ENCODE measurements around the gene MDFIC. TPM values are rescaled to one million over a fixed set of nuclear protein-coding genes. Genes with fewer than 3 reads are reported as not detected.

The MDFIC gene
- total and polyA plus RNA-seq, 2 of the 4 experiments (the other 2 are of a cell fraction): 16.9 to 35.0 TPM

GRCh38 chr7:114943530-114943929, 21.6 kb downstream of the MDFIC start:
- ATAC-seq (ENCODE audit: low read depth): no peak
- BruUV-seq (replicated peaks): no TSS peak
- CTCF ChIA-PET: no interaction called here

More at GRCh38 chr7:114943530-114943929, 21.6 kb downstream of the MDFIC start:
- POLR2A ChIA-PET (ENCODE audit: unreplicated experiment): no interaction called here
- Histone ChIP-seq H2BK15ac (ENCODE audit: low read depth, low read length) (no peak overlapping the region), H3K4me1 (ENCODE audit: control insufficient read depth, insufficient read depth, low read length) (no peaks in the 10 kb centered on the region; the same call in 1 of the 2 replicates), H3K56ac (ENCODE audit: extremely low read depth, insufficient read depth, low read length) (no peak overlapping the region), H2BK120ac (ENCODE audit: low read depth, low read length) (no peak overlapping the region), H3K18ac (ENCODE audit: low read depth, low read length) (no peak overlapping the region), H3K4me2 (ENCODE audit: low read depth, low read length) (no peak overlapping the region), H3K14ac (replicated peaks; ENCODE audit: low read depth, low read length) (no peak overlapping the region), H3K9ac (ENCODE audit: low read depth, low read length) (no peak overlapping the region), H2AFZ (replicated peaks; ENCODE audit: low read length, poor library complexity) (no peak overlapping the region), H4K5ac (ENCODE audit: low read depth, low read length) (no peak overlapping the region), H2AK5ac (ENCODE audit: low read depth, low read length) (no peak overlapping the region), H3K27ac (ENCODE audit: insufficient read depth, low read length) (no peak overlapping the region; the same call in 1 of the 2 replicates), H2AK9ac (replicated peaks; ENCODE audit: low read depth, low read length, poor library complexity) (no peak overlapping the region), H3K9me3 (ENCODE audit: control insufficient read depth, insufficient read depth, low read length) (no peaks in the 10 kb centered on the region), H3K4me3 (ENCODE audit: insufficient read depth, low read depth, low read length) (no peak overlapping the region), H3K36me3 (ENCODE audit: control insufficient read depth, insufficient read depth, low read length) (peaks cover 3% of the 10 kb centered on the region), H3K23ac (ENCODE audit: low read depth, low read length) (no peak overlapping the region), H3K79me1 (ENCODE audit: low read depth in 1 of 2, low read length in 2 of 2) (peaks cover 12 to 59% of the 10 kb centered on the region in 2 experiments; a peak in 3 of 4 replicates), H4K20me1 (ENCODE audit: insufficient read depth, low read length) (no peaks in the 10 kb centered on the region), H3K27me3 (ENCODE audit: control insufficient read depth, insufficient read depth, low read length) (no peaks in the 10 kb centered on the region), H3K9me1 (ENCODE audit: insufficient read depth, low read length) (no peaks in the 10 kb centered on the region), H4K91ac (ENCODE audit: insufficient read depth, low read depth, low read length) (no peak overlapping the region), H3K4ac (ENCODE audit: low read depth, low read length) (no peak overlapping the region), H4K8ac (ENCODE audit: low read depth in 2 of 2, low read length in 2 of 2) (no peak overlapping the region), H2BK20ac (ENCODE audit: low read depth, low read length) (no peak overlapping the region), H2BK5ac (ENCODE audit: low read depth, low read length, poor library complexity, severe bottlenecking) (peak overlapping the region; percentile 93)
- TF ChIP-seq CEBPB (IDR thresholded peaks at IDR 0.05; ENCODE audit: low read depth, low read length): peak; percentile 41; the same call in 1 of the 2 replicates
- TF ChIP-seq NFE2L2 (IDR thresholded peaks at IDR 0.05; ENCODE audit: low read depth, low read length): no peak
- TF ChIP-seq ELK1 (IDR thresholded peaks at IDR 0.05; ENCODE audit: borderline replicate concordance, low read depth, low read length): no peak
- no peak for DNase-seq
- in situ Hi-C loops (cut with MboI; ENCODE audit: low sequenced_read_pairs): no loop called here
- dilution Hi-C loops (cut with HindIII; ENCODE audit: low sequenced_read_pairs, unreplicated experiment): no loop called here
- no CpG with 5 or more reads among the region's 1 CpG for WGBS, 2 experiments (ENCODE audit: extremely low coverage in 2 of 2, insufficient read length in 1 of 2)
- intact Hi-C loops (cut with micrococcal nuclease): no loop called here

Data from IMR-90 (cell line).